Airway epithelial cell (primary cell): Measurements from ENCODE around the gene DNAJA3. TPM values are rescaled to one million over a fixed set of nuclear protein-coding genes. Genes with fewer than 3 reads are reported as not detected.

Experiments used
- total RNA-seq: library from RNA; depleted of rRNA; stranded (reverse); fragments of >200 nt; gene quantifications from 2 replicates; pipeline ENCODE4 v1.2.3, GENCODE V29; 2015

Gene DNAJA3
- 37.9 and 50.9 TPM in 2 replicates for total RNA-seq

DNA sequence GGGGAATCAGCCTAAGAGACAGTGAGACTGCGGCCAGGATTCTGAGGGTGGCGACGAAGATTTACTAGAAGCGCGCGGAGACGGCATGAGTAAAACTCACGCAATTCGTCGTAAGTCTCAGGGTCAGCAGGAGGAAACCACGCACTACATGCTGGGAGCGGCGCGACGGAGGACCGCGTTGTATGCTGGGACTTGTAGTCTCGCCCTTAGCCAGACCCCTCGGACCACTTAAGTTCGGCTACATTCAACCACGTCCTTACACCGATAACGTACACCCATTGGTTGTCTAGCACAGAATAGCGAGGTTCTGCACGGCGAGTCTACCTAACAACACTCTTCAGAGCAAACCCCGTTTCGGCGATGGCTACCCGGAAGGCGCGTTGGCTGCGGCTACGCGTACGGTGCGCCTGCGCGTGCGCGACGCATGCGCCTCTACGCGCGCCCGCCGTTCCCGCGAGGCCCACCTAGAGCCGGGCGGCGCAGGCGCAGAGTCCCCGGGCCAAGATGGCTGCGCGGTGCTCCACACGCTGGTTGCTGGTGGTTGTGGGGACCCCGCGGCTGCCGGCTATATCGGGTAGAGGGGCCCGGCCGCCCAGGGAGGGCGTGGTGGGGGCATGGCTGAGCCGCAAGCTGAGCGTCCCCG is at the start of gene DNAJA3:
Gene DNAJA3, plus strand, starts transcription at position 491 of the 643 bp plus-strand sequence. Its CDS starts 14 bp downstream, at position 505.

DNA sequence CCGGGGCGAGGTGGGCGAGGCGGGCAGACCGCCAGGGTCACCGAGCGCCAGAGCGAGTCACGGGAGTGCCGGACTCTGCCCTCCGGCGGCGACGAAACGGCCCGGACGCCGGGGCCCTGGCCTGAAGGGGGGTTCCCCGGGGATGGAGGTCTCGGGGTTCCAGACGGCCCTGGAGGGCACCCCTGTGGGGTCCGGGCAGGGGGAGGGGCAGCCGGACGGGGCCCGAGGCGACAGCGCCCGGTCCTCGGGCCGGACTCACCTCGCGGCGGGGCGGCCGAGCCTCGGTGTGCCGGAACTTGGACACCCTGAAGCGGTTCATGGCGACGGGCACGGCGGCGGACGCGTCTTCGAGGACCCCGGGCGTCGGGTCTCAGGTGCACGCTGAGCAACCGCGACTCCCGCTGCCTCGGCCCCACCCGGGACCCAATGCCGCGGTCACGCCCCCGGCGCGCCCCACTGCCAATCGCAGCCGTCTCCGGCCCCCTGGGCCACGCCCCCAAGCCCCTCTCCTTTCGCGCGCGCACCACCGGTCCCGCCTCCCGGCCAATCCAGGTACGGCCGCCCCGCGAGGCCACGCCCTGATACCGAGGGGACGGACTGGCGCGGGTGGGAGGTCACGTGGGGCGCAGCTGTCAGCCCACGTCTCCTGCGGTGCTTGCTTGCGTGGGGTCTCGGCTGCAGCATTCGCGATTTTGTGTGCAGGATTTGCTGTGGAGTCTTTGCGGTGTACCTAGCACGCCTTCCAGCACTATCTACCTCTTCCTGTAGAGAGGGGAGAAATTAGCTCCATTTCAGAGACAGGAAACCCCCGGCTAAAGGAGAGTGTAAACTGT is 9.3 kb upstream of the DNAJA3 start, which contains the start of gene CORO7:
Gene CORO7, minus strand, starts transcription at position 397 of the 833 bp plus-strand sequence. Its CDS starts 78 bp downstream, at position 319.

DNA sequence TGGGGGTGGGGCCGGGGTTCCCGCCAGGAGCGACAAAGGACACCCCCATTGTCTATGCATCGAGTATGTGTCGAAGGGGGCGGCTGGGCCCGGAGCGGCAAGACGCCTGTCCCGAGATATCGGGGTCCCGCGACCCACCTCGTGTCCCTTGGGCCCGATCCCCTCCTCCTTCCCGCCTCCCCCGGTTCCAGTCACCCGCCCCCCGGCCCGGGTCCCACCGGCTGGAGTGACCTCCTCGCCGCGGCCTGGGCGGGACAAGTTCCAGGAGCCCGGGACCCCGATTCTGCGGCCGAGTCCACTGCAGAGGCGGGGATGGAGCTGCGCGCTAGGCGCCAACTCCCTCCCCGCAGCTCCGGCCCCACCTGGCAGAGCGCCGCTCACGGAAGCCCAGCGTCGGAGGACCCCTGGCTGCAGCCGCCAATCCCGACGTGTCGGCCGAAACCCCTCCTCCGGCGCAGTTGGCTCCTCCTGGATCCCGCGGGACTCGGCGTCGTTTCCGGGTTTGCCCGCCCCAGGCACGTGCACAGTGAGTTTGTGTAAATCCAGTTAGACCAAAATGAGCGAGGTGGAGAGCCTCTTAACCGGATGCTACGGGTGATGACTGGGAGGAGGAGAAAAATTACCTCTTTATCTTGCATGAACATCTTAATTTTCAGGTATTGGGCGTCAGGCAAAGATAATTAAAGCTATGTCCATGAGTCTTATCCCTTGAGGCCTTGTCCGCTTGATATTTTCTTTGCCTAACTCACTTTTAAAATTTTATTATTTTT is 48.7 kb downstream of the DNAJA3 start, which contains the start of gene NMRAL1:
Gene NMRAL1, minus strand, starts transcription at position 434 of the 770 bp plus-strand sequence. CDS start 493 bp downstream, outside the sequence.

DNA sequence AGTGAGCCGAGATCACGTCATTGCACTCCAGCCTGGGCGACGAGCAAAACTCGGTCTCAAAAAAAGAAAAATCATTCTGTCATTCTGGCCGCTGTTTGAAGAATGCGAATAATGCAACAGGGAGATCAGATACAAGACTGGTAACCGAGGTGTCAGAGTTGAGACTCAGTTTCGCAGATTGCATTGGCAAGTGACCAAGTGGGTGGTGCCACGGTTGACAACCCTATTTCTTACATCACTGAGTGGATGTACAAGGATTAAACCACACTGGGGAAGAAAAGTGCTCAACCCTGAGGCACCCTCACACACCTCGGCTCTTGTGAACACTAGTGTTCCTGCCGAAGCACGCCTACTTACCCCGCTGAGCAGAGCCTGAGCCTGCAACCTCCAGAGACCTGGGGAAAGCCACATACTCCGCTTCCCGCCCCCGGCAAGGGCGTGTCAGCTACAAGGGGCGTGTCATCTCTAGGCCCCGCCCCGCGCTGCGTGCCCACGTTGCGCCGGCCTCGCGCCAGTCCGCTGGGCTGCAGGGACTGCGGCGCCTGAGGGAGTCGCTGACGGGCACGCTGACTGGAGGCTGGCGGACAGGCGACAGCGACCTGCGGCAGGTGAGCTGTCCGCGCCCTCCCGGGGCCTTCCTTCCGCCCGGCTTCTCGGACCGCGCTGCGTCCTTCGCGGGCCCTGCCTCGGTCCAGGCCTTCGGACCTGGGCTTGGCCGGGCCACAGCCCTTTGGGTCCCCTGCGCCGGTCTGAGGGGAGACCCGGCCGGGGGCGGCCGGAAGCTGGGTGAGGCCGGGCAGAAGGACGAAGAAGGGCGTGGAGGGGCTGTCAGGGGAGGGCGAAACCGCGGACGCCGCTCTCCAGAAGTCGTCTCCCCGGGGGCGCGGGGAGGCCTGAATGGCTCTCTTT is 50.5 kb downstream of the DNAJA3 start, which contains the start of gene HMOX2:
Gene HMOX2, plus strand, starts transcription at position 519 of the 909 bp plus-strand sequence. CDS start 29,127 bp downstream, outside the sequence.

Other genes starting within 250 kb of the DNAJA3 start
- not detected in 2 replicates for gene SRL, start 183.8 kb upstream of the DNAJA3 start, total RNA-seq
- 10.5 and 17.1 TPM in 2 replicates for gene TFAP4, start 152.8 kb upstream of the DNAJA3 start, total RNA-seq
- 2.1 and 3.2 TPM in 2 replicates for gene GLIS2, start 109.8 kb upstream of the DNAJA3 start, total RNA-seq
- 50.7 and 59.3 TPM in 2 replicates for gene PAM16, start 74.5 kb upstream of the DNAJA3 start, total RNA-seq
- 15.0 and 18.3 TPM in 2 replicates for gene VASN, start 54.0 kb upstream of the DNAJA3 start, total RNA-seq
- 12.4 and 19.3 TPM in 2 replicates for gene CORO7, start 9.3 kb upstream of the DNAJA3 start, total RNA-seq
- gene NMRAL1, start 48.8 kb downstream of the DNAJA3 start, total RNA-seq = 92.7 and 124 TPM in 2 replicates
- gene HMOX2, start 50.5 kb downstream of the DNAJA3 start, total RNA-seq = 124 and 131 TPM in 2 replicates
- gene CDIP1, start 112.9 kb downstream of the DNAJA3 start, total RNA-seq = 28.5 and 30.5 TPM in 2 replicates
- not detected in 2 replicates for gene C16orf96, start 130.5 kb downstream of the DNAJA3 start, total RNA-seq
- 8.1 and 13.3 TPM in 2 replicates for gene UBALD1, start 189.0 kb downstream of the DNAJA3 start, total RNA-seq
- gene MGRN1, start 199.0 kb downstream of the DNAJA3 start, total RNA-seq = 17.9 and 23.7 TPM in 2 replicates